SK-N-MC (cell line): ENCODE data around the gene NR2E3.
A peak's percentile ranks its signal among the peaks of the same experiment; 100 is the strongest.

ENCODE experiments used
- DNase-seq: peaks from one replicate; pipeline ENCODE4 v3.0.0-alpha.2; 2011; ENCODE audit warnings: low read depth, low spot score
- H3K27ac ChIP-seq: fragments of 200-600 bp; sonication (generic); 2 replicates; pipeline ENCODE4 v1.5.1; 2016; ENCODE audit warnings: mixed run types
- H3K36me3 ChIP-seq: fragments of 200-600 bp; sonication (generic); 2 replicates; pipeline ENCODE4 v1.6.1; 2017; ENCODE audit warnings: antibody characterized with exemption, low read length, mixed read lengths; ENCODE audit not compliant: insufficient read depth
- H3K4me3 ChIP-seq: fragments of 200-600 bp; sonication (generic); 2 replicates; pipeline ENCODE4 v1.5.1; 2016
- H3K9ac ChIP-seq: fragments of 200-600 bp; sonication (generic); 2 replicates; pipeline ENCODE4 v1.8.0; 2017; ENCODE audit warnings: mixed run types, mixed read lengths; ENCODE audit not compliant: insufficient read length
- H3K9me3 ChIP-seq: fragments of 200-600 bp; sonication (generic); 2 replicates; pipeline ENCODE4 v1.6.1; 2017; ENCODE audit warnings: low read depth, mild to moderate bottlenecking, antibody characterized with exemption, low read length, moderate library complexity, mixed read lengths
- EZH2 ChIP-seq: fragments of 200-600 bp; sonication (generic); IDR thresholded peaks from one replicate; pipeline ENCODE4 v1.6.1; 2017; ENCODE audit warnings: antibody characterized with exemption
- FOXP2 ChIP-seq: optimal IDR thresholded peaks from 2 replicates; pipeline ENCODE3; 2011; ENCODE audit warnings: mild to moderate bottlenecking, moderate library complexity; ENCODE audit not compliant: insufficient read depth; ENCODE audit errors: extremely low read length, control extremely low read depth
- POLR2AphosphoS5 ChIP-seq: IDR thresholded peaks from 2 replicates; pipeline ENCODE4 v1.6.1; 2012; ENCODE audit warnings: mild to moderate bottlenecking, low read depth, low read length, borderline replicate concordance

Gene NR2E3

DNA sequence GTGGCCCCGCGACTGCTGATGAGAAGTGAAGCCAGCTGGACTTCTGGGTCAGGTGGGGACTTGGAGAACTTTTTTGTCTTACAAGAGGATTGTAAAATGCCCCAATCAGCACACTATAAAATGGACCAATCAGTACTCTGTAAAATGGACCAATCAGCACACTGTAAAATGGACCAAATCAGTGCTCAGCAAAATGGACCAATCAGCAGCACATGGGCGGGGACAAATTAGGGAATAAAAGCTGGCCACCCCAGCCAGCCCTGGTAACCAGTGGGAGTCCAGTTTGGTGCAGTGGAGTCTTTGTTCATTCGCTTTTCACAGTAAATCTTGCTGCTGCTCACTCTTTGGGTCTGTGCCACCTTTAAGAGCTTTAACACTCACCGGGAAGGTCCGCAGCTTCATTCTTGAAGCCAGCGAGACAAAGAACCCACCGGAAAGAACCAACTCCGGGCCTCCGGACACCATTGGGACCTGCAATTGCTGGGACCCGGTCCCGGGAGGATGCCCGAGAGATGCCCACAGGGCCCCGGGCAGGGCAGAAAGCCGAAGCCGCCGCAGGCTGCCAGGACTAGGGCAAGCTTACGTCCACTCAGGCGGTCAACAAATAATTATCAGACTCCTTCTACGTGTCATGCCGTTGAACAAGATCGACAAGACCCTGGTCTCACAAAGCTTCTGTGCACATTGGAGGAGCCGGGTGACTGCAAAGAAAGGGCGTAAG is 8.3 kb upstream of the NR2E3 start:
- H3K36me3 ChIP-seq: no peaks in the 10 kb centered on the region
- TF ChIP-seq POLR2AphosphoS5 (no peak), FOXP2 (no peak), EZH2 (no peak)
- no peak for DNase-seq
- no peak overlapping the region for H3K27ac ChIP-seq
- H3K4me3 ChIP-seq: no peak overlapping the region
- H3K9me3 ChIP-seq: no peaks in the 10 kb centered on the region
- no peak overlapping the region for H3K9ac ChIP-seq

DNA sequence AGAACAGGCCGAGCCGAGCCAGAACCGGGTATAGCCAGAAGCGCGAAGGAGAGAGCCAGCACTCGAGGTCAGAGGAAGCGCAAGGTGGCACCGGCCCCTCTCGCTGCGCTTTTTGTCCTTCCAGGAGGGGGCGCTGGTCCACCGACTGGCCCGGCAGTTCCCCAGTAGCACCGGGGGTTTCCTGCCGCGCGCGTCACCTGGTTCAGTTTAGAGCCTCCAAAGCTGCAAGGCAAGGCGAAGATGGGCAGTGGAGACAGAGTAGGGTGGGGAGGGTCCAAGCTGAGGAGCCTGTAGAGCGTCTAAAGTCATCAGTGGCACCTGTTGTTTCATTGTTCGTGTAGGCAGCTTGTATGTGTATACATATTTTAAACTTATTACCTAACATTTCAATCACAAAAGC is 7.6 kb upstream of the NR2E3 start:
- Histone ChIP-seq H3K36me3 (no peaks in the 10 kb centered on the region), H3K4me3 (no peak overlapping the region), H3K9ac (no peak overlapping the region), H3K27ac (no peak overlapping the region), H3K9me3 (no peaks in the 10 kb centered on the region)
- no peak for TF ChIP-seq FOXP2
- DNase-seq: no peak

DNA sequence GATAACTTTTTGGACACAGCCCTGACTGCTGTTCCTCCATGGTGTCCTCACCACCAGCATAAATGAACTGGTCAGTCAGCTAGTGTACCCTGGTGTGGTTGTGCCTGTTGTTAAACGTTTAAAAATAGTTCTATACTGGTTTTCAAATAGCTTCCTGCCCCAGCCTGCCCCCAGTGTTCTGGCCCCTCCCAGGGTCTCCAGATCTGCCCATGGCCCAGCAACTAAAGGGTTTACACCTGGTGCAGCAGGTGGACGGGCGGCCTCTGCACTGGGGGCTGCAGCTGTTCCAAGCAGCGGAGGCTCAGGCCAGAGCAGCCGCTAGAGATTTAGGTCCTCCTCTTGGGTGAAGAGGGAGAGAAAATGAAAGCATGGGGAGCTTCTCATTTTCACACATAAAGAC is 6.1 kb upstream of the NR2E3 start:
- H3K9me3 ChIP-seq: no peaks in the 10 kb centered on the region
- H3K9ac ChIP-seq: no peak overlapping the region
- no peak overlapping the region for H3K27ac ChIP-seq
- DNase-seq: no peak
- no peaks in the 10 kb centered on the region for H3K36me3 ChIP-seq
- no peak overlapping the region for H3K4me3 ChIP-seq
- no peak for TF ChIP-seq FOXP2
- no peak for TF ChIP-seq EZH2
- TF ChIP-seq POLR2AphosphoS5: no peak

DNA sequence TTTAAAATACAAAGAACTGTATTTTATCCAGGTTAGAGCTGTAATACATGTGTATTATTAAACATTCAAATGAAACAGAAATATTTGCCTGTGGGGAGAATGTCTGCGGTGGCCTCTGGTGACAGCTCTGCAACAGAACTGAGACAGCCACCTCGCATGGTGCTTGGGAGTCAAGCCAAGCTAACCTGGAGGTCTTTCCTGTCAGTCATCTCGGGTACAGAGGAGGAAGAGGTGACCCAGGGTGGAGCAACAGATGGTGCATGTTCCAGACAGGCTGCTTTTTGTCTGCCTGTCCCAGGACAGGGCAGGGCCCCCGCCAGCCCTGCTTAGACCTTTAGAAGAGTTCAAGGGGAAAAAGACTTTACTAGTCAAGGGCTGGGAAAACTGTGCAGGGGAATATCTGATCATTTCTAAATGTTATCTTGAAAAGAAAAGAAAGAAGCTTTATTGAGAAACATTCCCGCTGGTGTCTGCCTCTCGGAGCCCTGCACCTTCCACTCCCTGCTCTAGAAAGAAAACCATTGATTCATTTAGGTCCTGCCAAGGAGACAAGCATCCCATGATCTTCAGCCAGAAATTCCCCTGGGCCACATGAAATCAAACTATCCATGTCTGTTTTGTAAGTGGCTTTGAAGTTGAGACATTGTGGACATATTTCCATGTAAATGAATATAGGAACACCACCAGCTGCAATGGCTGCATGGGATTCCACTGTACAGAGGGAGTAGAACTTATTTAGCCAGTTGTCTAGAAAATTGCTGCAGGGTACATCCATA is 5.5 kb upstream of the NR2E3 start:
- no peaks in the 10 kb centered on the region for H3K9me3 ChIP-seq
- H3K9ac ChIP-seq: no peak overlapping the region
- H3K4me3 ChIP-seq: no peak overlapping the region
- no peak overlapping the region for H3K27ac ChIP-seq
- no peaks in the 10 kb centered on the region for H3K36me3 ChIP-seq
- TF ChIP-seq POLR2AphosphoS5 (no peak), FOXP2 (no peak), EZH2 (no peak)
- peak; percentile 5 for DNase-seq

- Histone ChIP-seq H3K9me3 (no peaks in the 10 kb centered on the region), H3K27ac (no peak overlapping the region), H3K4me3 (no peak overlapping the region), H3K9ac (no peak overlapping the region), H3K36me3 (no peaks in the 10 kb centered on the region)
- TF ChIP-seq POLR2AphosphoS5: no peak
- no peak for TF ChIP-seq EZH2
- no peak for TF ChIP-seq FOXP2
- no peak for DNase-seq
Measured at GRCh38 chr15:71806452-71806931, 3.9 kb upstream of the NR2E3 start.

DNA sequence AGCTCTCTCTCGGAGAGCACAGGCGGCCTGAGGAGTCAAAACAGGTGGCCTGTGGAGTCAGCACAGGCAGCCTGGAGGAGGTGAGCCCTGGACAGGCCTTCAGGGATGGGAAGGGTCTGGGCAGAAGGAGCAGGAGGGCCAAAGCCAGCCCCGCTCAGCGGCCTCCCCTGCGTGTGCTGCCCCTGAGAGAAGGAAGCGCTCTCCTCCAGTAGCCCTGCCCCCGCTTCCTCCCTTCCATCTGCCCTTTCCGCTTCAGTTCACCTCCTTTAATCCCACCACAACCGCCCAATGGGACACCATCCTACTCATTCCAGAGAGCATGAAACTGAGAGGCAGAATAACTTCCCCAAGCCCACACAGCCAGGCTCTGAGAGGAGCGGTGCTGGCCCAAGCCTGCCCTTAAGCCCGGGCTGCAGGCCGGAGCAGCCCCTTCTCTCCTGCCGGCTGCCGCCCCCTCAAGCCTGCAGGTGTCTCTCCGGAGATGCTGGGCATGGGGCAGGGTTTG is 3.2 kb upstream of the NR2E3 start:
- Histone ChIP-seq H3K36me3 (no peaks in the 10 kb centered on the region), H3K27ac (no peak overlapping the region), H3K4me3 (no peak overlapping the region), H3K9ac (no peak overlapping the region), H3K9me3 (no peaks in the 10 kb centered on the region)
- no peak for DNase-seq
- TF ChIP-seq FOXP2 (no peak), POLR2AphosphoS5 (no peak), EZH2 (no peak)

GRCh38 chr15:71807691-71808091 is 2.7 kb upstream of the NR2E3 start:
- no peak overlapping the region for H3K4me3 ChIP-seq
- H3K9ac ChIP-seq: no peak overlapping the region
- no peak overlapping the region for H3K27ac ChIP-seq
- H3K36me3 ChIP-seq: no peaks in the 10 kb centered on the region
- H3K9me3 ChIP-seq: no peaks in the 10 kb centered on the region
- TF ChIP-seq FOXP2: no peak
- no peak for TF ChIP-seq EZH2
- TF ChIP-seq POLR2AphosphoS5: no peak
- no peak for DNase-seq

GRCh38 chr15:71808311-71809020 is 1.9 kb upstream of the NR2E3 start:
- no peak for DNase-seq
- Histone ChIP-seq H3K4me3 (no peak overlapping the region), H3K9me3 (no peaks in the 10 kb centered on the region), H3K9ac (no peak overlapping the region), H3K27ac (no peak overlapping the region), H3K36me3 (no peaks in the 10 kb centered on the region)
- no peak for TF ChIP-seq EZH2
- no peak for TF ChIP-seq FOXP2
- no peak for TF ChIP-seq POLR2AphosphoS5

DNA sequence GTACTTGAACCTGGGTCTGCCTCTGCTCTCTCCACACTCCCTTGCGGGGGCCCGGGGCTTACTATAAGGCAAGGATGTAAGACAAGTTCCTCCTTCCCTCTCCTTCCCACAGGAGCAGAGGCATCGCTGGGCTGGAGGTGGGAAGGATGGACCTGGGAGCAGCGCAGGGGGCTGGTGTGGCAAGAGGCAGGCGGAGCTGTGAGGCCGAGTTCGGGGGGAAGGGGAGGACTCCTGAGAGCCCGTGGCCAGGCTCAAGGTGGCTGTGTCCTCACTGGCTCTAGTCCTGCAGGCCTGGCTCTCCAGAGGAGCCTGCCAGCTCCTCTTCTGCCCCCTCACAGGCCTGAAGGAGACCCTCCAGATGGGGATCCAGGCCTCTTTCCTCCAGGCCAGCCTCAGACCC is 1.0 kb upstream of the NR2E3 start:
- Histone ChIP-seq H3K4me3 (no peak overlapping the region), H3K27ac (no peak overlapping the region), H3K36me3 (no peaks in the 10 kb centered on the region), H3K9ac (no peak overlapping the region), H3K9me3 (no peaks in the 10 kb centered on the region)
- no peak for DNase-seq
- no peak for TF ChIP-seq FOXP2
